B cell (primary cell): ENCODE data around the gene CYP1B1. TPM values are rescaled to one million over a fixed set of nuclear protein-coding genes. Genes with fewer than 3 reads are reported as not detected.

ENCODE experiments used
- ATAC-seq: fragments of 200-7000 bp; cut with Tn5 transposase; one replicate; pipeline ENCODE4 v1.10.0; 2021; ENCODE audit warnings: low read depth, mild to moderate bottlenecking, moderate number of reproducible peaks, moderate library complexity
- CTCF ChIA-PET: fragments of 350-600 bp; sonication (Branson Sonifier 250); formaldehyde crosslinking; loops from one replicate; lab custom pipeline; 2021; ENCODE audit warnings: antibody characterized with exemption, inconsistent platforms; lab: Charles Lee
- POLR2A ChIA-PET: fragments of 350-600 bp; sonication (Branson Sonifier 250); formaldehyde crosslinking; loops from one replicate; lab custom pipeline; 2021; ENCODE audit warnings: antibody characterized with exemption; lab: Charles Lee
- DNase-seq: peaks from one replicate; pipeline ENCODE4 v3.0.0; 2013
- H2AFZ ChIP-seq: 2 replicates; pipeline ENCODE4 v1.6.1; 2012; ENCODE audit warnings: mild to moderate bottlenecking, low read depth, low read length; ENCODE audit not compliant: insufficient read depth, poor library complexity, severe bottlenecking
- H3K27ac ChIP-seq, 2 donors: 1 replicate in 1 of 2; 2 replicates in 1 of 2; pipeline ENCODE4 v1.5.1; 2012 to 2013; ENCODE audit warnings: low read length in 2 of 2, mild to moderate bottlenecking in 2 of 2, moderate library complexity in 1 of 2
- H3K27me3 ChIP-seq, 4 experiments: fragments of 200-600 bp in 1 of 4; sonication (generic) in 1 of 4; replicated peaks in 1 of 4; 1 replicate in 2 of 4; 2 replicates in 2 of 4; pipeline versions ENCODE4 v1.6.1 to v1.7.0; 2013 to 2016; ENCODE audit warnings: low read length in 3 of 4, mild to moderate bottlenecking in 2 of 4, mixed read lengths in 1 of 4, moderate library complexity in 1 of 4; ENCODE audit not compliant: insufficient read depth in 4 of 4, control insufficient read depth in 3 of 4; ENCODE audit errors: control extremely low read depth in 1 of 4
- H3K36me3 ChIP-seq, 2 experiments: replicated peaks in 1 of 2; 1 replicate in 1 of 2; 2 replicates in 1 of 2; pipeline versions ENCODE4 v1.6.1 to v1.7.1; 2013; ENCODE audit warnings: low read length in 1 of 2; ENCODE audit not compliant: insufficient read depth in 2 of 2, control insufficient read depth in 1 of 2; ENCODE audit errors: control extremely low read depth in 1 of 2, extremely low read depth in 1 of 2
- H3K4me1 ChIP-seq, 2 donors: fragments of 200-600 bp in 1 of 2; sonication (generic) in 1 of 2; 1 replicate in 1 of 2; 2 replicates in 1 of 2; pipeline versions ENCODE4 v1.5.1 to v1.6.1; 2013 to 2017; ENCODE audit warnings: low read length in 2 of 2; ENCODE audit not compliant: control insufficient read depth in 2 of 2, insufficient read depth in 2 of 2
- H3K4me2 ChIP-seq: replicated peaks from 2 replicates; pipeline ENCODE3; 2012; ENCODE audit warnings: mild to moderate bottlenecking, low read depth, low read length; ENCODE audit not compliant: poor library complexity, severe bottlenecking
- H3K4me3 ChIP-seq, 5 experiments: fragments of 200-600 bp in 1 of 5; sonication (generic) in 1 of 5; 1 replicate in 3 of 5; 2 replicates in 2 of 5; pipeline versions ENCODE4 v1.5.1 to v1.7.0; 2011 to 2016; ENCODE audit warnings: low read length in 4 of 5, mild to moderate bottlenecking in 4 of 5, low read depth in 2 of 5, control low read depth in 1 of 5, moderate library complexity in 1 of 5; ENCODE audit not compliant: insufficient read depth in 1 of 5; ENCODE audit errors: control extremely low read depth in 1 of 5, extremely low read depth in 1 of 5
- H3K79me2 ChIP-seq: fragments of 200-600 bp; sonication (generic); one replicate; pipeline ENCODE4 v1.6.0; 2016; ENCODE audit warnings: low read length; ENCODE audit not compliant: control insufficient read depth, insufficient read depth
- H3K9ac ChIP-seq: fragments of 200-600 bp; sonication (generic); 2 replicates; pipeline ENCODE4 v1.6.1; 2017; ENCODE audit warnings: mild to moderate bottlenecking, low read length, moderate library complexity
- H3K9me3 ChIP-seq, 3 donors: one replicate each; pipeline versions ENCODE4 v1.6.1 to v1.7.1; 2013; ENCODE audit warnings: low read length in 2 of 3; ENCODE audit not compliant: control insufficient read depth in 2 of 3, insufficient read depth in 1 of 3; ENCODE audit errors: control extremely low read depth in 1 of 3
- H4K20me1 ChIP-seq: 2 replicates; pipeline ENCODE4 v1.6.0; 2012; ENCODE audit warnings: mild to moderate bottlenecking, low read length; ENCODE audit not compliant: insufficient read depth, control insufficient read depth, poor library complexity, severe bottlenecking
- H3K27ac Mint-ChIP-seq: one replicate; pipeline ENCODE4 v1.8.0; 2021; ENCODE audit warnings: mixed read lengths
- H3K27me3 Mint-ChIP-seq: one replicate; pipeline ENCODE4 v1.8.0; 2021; ENCODE audit warnings: mixed read lengths
- H3K4me1 Mint-ChIP-seq: one replicate; pipeline ENCODE4 v1.8.0; 2021; ENCODE audit warnings: mixed read lengths
- H3K4me3 Mint-ChIP-seq: one replicate; pipeline ENCODE4 v1.8.0; 2021; ENCODE audit warnings: mixed read lengths
- H3K9me3 Mint-ChIP-seq: one replicate; pipeline ENCODE4 v1.8.0; 2022; ENCODE audit warnings: mixed read lengths; ENCODE audit not compliant: insufficient read depth
- EZH2 ChIP-seq: IDR thresholded peaks from 2 replicates; pipeline ENCODE4 v1.6.1; 2012; ENCODE audit warnings: borderline replicate concordance, low read depth, mild to moderate bottlenecking, moderate library complexity, low read length; ENCODE audit not compliant: insufficient read depth, poor library complexity, severe bottlenecking
- WGBS: methylation state at CpG from one replicate; pipeline ENCODE4 v1.1.5; 2013; ENCODE audit warnings: missing lambda C conversion rate; ENCODE audit not compliant: insufficient coverage; 5-methylcytosine and 5-hydroxymethylcytosine counted together
- intact Hi-C: fragments of 100-400 bp; cut with micrococcal nuclease; formaldehyde crosslinking; loops from one replicate; pipeline ENCODE4 v1.10.0; 2022
- polyA plus RNA-seq: library from polyadenylated mRNA; depleted of rRNA; stranded (reverse); fragments of >200 nt; gene quantifications from 2 replicates; pipeline ENCODE4 v1.2.3, GENCODE V29; 2012
- total RNA-seq, 2 donors: library from RNA; stranded (reverse); fragments of 120-200 nt in 1 of 2; gene quantifications; 1 replicate in 1 of 2; 2 replicates in 1 of 2; pipeline versions ENCODE4 v1.2.3 to v1.2.4, GENCODE V29; 2013 to 2022
- TF ChIP-seq, protein P1 (sequence below): fragments of 200-600 bp; IDR thresholded peaks from one replicate; pipeline ENCODE4 v1.8.0; 2022; ENCODE audit warnings: antibody characterized with exemption, mild to moderate bottlenecking

Gene CYP1B1
- total and polyA plus RNA-seq, 2 donors (not counting 1 experiment from before 2014, with no cell fraction given): 0.31 to 0.89 TPM

DNA sequence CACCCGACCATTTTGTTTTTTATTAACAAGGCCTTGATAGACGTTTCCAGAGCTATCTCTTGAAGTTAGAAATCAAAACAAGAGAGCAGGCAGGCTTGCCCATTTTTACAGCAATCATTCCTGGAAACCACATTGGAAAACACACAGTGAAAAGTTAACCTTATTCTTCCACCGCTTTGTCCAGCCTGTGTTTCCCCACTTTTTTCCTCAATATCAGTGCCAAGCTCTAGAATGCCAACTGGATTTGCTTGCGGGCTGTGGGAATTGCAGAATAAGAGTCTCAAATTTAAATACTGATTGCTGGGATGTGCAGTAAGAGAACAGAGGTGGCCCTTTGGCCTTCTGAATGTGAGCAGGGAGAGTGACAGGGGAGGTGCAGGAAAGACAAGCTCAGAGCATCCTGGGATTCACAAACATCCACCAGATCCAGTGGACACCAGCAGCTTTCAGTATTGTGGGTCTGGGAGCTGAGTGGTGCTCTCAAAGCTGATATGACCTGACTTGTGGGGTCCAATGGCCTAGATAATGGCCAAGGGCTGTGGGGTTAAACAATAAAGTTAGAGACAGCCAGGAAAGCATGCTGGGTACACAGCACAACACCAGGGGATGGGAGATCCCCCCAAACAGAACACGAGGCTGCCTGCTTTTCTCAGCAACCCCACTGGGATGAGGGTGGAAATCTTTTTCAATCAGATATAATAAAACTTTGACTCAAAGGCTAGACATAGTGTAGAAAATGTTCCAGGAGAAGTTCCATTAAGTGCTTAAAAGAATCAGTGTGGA lies 15.5 kb downstream of the CYP1B1 start:
- H3K4me3 Mint-ChIP-seq: no peak overlapping the region
- H3K27me3 Mint-ChIP-seq: peaks cover 19% of the 10 kb centered on the region
- Histone ChIP-seq H3K9me3 (no peaks in the 10 kb centered on the region), H3K4me3 (no peak overlapping the region), H3K36me3 (no peaks in the 10 kb centered on the region), H3K27ac (no peak overlapping the region), H3K4me1 (no peaks in the 10 kb centered on the region), H3K4me2 (no peak overlapping the region), H3K27me3 (no peaks in the 10 kb centered on the region), H4K20me1 (no peaks in the 10 kb centered on the region), H3K79me2 (no peaks in the 10 kb centered on the region), H3K9ac (no peak overlapping the region), H2AFZ (no peak overlapping the region)
- H3K9me3 Mint-ChIP-seq: no peaks in the 10 kb centered on the region
- DNase-seq (no peak), ATAC-seq (no peak)
- TF ChIP-seq EZH2: no peak
- TF ChIP-seq, protein P1, sequence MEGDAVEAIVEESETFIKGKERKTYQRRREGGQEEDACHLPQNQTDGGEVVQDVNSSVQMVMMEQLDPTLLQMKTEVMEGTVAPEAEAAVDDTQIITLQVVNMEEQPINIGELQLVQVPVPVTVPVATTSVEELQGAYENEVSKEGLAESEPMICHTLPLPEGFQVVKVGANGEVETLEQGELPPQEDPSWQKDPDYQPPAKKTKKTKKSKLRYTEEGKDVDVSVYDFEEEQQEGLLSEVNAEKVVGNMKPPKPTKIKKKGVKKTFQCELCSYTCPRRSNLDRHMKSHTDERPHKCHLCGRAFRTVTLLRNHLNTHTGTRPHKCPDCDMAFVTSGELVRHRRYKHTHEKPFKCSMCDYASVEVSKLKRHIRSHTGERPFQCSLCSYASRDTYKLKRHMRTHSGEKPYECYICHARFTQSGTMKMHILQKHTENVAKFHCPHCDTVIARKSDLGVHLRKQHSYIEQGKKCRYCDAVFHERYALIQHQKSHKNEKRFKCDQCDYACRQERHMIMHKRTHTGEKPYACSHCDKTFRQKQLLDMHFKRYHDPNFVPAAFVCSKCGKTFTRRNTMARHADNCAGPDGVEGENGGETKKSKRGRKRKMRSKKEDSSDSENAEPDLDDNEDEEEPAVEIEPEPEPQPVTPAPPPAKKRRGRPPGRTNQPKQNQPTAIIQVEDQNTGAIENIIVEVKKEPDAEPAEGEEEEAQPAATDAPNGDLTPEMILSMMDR: no peak
- CTCF ChIA-PET: interaction anchor here (0.6 to 1.2 kb wide), 2 partner anchors 164 to 1281 kb away, joined by 3 read pairs; no protein-coding TSS in a partner anchor
- H3K27ac Mint-ChIP-seq: no peak overlapping the region
- POLR2A ChIA-PET: no interaction called here
- WGBS: 78% methylated on average over 2 of the region's 5 CpGs
- H3K4me1 Mint-ChIP-seq: peaks cover 6% of the 10 kb centered on the region
- intact Hi-C loops: no loop called here

DNA sequence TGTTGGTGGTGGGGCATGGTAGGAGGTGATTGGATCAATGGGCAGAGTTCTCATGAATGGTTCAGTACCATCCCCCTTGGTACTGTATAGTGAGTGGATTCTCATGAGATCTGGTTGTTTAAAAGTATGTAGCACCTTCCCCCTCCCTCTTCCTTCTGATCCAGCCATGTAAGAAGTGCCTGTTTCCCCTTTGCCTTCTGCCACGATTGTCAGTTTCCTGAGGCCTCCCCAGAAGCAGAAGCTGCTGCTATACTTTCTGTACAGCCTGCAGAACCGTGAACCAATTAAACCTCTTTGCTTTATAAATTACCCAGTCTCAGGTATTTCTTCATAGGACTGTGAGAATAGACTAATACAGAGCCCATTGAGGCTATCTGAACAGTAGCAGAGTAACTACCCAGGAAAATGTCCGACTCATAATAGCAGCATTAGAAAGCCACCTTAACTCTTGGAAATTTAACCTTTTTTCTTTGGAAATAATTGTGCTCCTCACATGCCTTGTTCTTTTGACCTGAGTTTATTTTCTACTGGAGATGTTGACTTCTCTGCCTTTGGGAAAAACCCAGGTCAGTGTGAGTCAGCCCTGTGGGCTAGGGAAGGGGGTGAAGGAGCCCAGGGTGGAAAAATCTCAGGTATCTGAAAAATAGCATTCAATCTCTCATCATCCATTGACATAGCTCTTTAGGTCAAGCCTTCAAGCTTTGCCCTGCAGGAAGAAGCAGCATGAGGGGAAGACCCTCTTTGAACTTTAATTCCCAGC lies 18.1 kb downstream of the CYP1B1 start:
- Mint-ChIP-seq H3K4me3 (no peak overlapping the region), H3K27me3 (peaks cover 24% of the 10 kb centered on the region), H3K27ac (no peak overlapping the region), H3K4me1 (peaks cover 6% of the 10 kb centered on the region), H3K9me3 (no peaks in the 10 kb centered on the region)
- H3K27me3 ChIP-seq: no peaks in the 10 kb centered on the region
- no peaks in the 10 kb centered on the region for H4K20me1 ChIP-seq
- DNase-seq (no peak), ATAC-seq (no peak)
- H3K9ac ChIP-seq: no peak overlapping the region
- 0% methylated on average over 1 of the region's 3 CpGs for WGBS
- H3K9me3 ChIP-seq: no peaks in the 10 kb centered on the region
- no peaks in the 10 kb centered on the region for H3K79me2 ChIP-seq
- H3K4me2 ChIP-seq: no peak overlapping the region
- H2AFZ ChIP-seq: no peak overlapping the region
- no peaks in the 10 kb centered on the region for H3K4me1 ChIP-seq
- CTCF ChIA-PET: no interaction called here
- no peak overlapping the region for H3K4me3 ChIP-seq
- intact Hi-C loops: no loop called here
- no peaks in the 10 kb centered on the region for H3K36me3 ChIP-seq
- no peak for TF ChIP-seq EZH2
- TF ChIP-seq, protein P1: no peak
- no peak overlapping the region for H3K27ac ChIP-seq
- POLR2A ChIA-PET: interaction anchor here (0.7 kb wide), 1 partner anchor 9 kb away, joined by 3 read pairs; no protein-coding TSS in a partner anchor
